Inflammatory macrophage (primary cell): ENCODE measurements around the gene PTGFR.

Experiments used
- DNase-seq, 2 donors: peaks; one replicate each; pipeline ENCODE4 v3.0.0-alpha.2; 2020 to 2022

The PTGFR gene

DNA sequence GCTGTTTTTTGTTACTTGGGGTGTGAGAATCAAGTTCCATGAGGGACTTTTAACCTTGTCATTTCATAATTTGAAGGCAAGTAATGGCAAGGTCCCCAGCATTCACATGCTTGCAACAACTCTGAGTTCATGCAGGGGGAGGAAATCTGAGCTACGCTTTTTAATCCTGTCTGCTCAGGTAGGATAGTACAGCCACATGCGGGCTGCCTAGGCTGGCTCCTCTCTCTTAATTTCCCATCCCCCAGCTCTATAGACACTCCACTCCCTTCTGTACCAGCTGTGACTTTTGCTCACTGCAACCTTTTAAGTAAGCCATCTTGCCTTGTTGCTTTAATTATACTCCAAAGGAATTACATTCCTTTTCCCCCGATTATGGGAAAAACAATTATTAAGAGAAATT is 30.1 kb downstream of the PTGFR start:
- DNase-seq: no peak

DNA sequence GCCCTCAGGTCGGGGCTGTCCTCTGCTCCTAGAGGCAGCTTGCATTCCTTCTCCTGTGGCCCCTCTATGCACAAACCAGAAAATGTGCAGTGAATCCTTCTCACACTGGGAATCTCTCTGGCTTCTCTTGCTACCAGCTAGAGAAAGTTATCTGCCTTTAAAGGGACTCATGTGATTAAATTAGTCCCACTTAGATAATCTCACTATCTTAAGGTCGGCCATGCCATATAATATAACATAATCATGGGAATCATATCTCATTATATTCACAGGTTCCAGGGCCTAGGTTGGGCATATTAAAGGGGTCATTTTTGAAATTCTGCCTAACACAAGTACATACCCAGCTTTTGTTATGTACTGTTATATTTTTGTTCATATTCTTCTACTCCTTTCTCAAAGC is 31.4 kb downstream of the PTGFR start:
- DNase-seq: no peak

DNA sequence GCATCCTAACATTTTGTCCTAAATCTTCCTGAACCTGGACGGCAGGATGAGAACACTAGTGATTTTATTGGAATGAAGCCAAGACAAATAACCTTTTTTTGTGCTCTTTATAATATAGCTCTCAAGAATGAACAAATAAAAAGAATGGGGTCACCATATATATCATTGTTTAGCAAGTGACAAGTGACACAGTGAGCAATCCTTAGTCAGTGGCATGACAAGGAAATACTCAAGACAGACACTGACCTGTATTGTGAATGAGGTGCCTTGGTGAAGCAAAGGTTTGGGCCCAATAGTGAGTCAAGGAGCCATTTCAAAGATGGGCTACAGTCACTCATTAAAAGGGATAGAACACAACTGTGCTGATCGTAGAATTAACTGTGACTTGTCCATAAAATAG is 35.7 kb downstream of the PTGFR start:
- no peak for DNase-seq

DNA sequence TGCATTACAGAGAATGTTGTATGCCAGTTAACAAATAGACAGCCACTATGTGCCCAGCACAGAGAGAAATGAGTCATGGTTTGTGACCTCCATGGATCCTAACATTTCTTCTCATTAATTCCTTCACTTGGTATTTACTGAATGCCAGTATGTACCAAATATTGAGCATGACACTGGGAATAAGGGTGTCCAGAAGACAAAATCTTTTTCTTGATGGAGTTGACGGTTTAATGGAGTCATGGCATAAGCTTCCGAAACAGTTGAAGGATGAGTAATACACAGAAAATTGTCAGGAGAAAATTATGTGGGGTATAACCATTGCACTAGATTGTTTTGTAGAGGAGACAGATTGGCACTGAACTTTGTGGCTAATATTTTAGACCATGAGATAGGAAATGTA is 36.9 kb downstream of the PTGFR start:
- DNase-seq: no peak

DNA sequence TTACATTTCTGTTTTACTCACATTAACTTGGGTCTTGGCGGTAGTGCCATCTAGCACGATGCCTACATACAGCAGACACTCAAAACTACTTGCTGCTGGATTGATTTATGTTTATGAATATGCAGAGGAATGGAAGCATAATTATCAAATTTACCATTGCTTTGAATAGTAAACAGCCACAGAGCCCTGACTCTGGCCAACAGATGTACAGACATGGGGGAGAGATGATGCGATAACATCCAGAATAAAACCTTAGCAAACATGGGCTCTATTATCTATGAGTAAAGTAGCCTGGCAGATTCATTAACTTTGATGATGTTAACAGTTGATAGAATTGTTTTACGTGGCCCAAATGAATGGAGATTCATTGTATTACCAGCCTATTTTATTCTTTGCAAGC is 42.8 kb downstream of the PTGFR start:
- no peak for DNase-seq

DNA sequence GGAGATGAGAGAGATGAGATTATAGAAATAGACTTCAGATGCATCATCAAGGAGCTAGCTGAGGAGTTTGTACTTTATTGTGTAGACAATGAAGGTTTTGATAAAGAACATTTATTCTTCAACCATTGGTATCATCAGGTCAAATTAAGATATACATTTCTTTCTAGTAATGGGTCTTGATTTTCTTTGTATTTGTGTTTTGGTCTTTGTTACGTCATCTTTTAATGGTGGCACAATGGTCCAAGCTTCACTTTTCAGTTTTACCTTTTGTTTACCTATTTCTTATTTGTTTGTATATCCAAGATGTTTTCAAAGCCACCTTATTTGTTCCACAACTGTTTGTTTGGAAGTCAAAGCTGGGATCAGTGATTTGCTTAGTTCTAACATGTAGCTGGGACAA is 44.5 kb downstream of the PTGFR start:
- no peak for DNase-seq

DNA sequence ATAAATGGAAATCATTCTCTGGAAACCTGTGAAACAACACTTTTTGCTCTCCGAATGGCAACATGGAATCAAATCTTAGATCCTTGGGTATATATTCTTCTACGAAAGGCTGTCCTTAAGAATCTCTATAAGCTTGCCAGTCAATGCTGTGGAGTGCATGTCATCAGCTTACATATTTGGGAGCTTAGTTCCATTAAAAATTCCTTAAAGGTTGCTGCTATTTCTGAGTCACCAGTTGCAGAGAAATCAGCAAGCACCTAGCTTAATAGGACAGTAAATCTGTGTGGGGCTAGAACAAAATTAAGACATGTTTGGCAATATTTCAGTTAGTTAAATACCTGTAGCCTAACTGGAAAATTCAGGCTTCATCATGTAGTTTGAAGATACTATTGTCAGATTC is 45.7 kb downstream of the PTGFR start:
- no peak for DNase-seq

DNA sequence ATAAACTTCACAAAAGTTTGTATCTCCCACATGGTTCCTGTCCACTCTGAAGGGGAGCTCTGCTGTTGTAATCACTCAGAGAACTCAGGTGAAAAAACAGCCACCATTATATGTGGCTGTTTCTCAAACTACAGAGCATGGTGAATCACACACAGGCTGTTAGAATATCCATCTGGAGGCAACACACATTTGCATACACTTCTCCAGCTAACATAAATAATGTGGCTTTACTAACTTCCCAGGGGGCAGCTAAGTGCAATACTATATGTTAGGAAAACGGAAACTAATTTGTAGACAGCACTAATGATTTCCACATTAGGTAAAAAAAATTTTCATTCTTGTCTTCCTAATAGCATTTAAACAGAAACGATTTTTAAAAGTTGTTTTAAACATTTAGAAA is 49.3 kb downstream of the PTGFR start:
- no peak for DNase-seq

DNA sequence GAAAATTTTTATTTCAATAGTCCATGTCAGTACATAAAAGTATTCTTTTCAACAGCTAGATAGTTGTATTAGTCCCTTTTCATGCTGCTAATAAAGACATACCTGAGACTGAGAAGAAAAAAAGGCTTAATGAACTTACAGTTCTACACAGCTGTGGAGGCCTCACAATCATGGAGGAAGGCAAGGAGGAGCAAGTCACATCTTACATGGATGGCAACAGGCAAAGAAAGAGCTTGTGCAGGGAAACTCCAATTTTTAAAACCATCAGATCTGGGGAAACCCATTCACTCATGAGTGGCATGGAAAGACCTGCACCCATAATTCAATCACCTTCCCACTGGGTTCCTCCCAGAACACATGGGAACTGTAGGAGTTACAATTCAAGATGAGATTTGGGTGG is 50.7 kb downstream of the PTGFR start:
- no peak for DNase-seq

DNA sequence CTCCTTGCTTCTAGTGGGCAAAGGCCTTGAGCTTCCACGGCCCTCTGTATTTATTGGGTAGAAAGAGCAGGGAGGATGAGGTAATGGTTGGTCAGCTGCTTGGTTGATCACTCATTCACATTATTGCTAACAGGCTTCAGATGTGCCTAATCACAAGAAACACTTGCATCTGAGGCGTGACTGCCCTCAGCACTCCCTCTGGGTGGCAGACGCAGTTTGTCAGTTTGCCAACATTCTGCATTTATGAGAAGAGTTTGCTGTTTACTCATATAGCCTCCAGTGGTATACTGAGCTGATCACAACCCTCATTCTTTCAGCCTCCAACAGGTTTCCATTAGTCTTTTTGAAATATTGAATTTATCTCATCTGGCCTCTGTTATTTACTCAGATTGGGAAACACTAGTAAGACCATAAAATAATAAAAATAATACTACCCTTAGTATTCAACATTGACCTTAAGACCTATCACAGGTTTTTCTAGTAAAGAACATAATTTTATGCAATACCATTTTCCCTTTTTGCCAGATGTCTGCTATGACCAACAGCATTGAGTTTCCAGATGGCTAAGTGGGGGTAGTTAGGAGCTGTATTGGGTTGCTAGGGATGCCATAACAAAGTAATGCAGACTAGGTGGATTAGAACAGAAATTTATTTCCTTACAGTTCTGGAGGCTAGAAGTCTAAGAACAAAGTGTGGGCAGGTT is 53.3 kb downstream of the PTGFR start:
- DNase-seq: no peak

DNA sequence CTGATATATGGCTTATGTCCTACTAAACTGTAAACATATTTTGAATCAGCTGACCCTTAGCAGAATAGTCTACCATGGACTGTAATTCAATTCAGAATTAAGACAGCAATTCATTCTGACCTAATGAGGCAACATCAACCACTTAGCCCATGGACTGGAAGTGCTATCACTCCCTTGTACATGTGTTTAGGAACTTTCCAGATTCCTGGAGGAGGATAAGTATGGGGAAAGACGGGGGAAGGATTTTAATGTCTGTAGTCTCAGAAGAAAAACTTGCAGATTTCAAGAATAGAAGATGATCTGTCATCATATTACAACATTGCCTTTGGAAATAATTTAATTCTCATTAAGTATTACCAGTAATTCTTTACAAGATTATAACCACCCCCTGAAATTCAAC is 56.3 kb downstream of the PTGFR start:
- no peak for DNase-seq

DNA sequence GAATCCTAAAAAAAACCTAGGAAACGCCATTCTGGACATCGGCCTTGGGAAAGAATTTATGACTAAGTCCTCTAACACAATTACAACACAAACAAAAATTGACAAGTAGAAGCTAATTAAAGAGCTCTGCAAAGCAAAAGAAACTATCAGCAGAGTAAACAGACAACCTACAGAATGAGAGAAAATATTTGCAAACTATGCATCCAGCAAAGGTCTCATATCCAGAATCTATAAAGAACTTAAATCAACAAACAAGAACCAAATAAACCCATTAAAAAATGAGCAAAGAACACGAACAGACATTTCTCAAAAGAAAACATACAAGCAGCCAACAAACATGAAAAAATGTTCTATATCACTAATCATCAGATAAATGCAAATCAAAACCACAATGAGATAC is 58.6 kb downstream of the PTGFR start:
- no peak for DNase-seq

DNA sequence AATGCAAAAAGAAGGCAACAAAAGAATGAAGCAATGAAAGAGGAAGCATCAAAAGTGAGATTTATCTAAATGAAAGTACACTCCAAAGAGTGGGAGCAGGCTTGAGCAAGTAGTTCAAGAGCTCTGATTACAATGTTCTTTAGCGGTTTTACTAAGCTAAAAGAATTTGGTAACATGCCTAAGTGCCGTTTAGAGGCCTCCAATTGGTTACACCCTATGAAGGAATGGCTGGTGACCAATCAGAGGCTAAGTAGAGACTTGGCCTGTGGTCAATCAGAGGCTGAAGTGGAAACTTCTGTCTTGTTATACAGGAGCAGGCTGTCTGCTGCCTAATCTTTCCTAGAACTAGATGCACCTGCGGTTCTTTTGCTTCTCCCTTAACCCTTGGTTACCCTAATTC is 59.1 kb downstream of the PTGFR start:
- no peak for DNase-seq

DNA sequence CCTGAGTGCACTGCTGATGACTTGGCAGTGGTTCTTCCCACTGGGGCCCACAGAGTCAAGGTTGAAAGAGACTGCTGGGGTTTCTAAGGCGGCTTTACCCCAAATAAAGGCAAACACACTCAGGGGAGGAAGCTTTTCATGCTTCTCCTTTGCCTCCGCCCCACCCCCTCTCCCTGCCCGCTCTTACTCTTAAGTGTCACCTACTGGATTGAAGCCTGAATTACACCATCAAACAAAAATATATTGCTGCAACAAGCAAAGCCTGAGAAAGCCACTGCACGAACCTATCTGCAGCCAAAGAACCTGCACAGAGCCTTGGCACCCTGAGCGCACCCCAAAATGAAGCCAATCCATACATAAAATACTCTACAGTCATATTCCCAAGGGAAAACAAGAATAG is 63.1 kb downstream of the PTGFR start:
- no peak for DNase-seq

DNA sequence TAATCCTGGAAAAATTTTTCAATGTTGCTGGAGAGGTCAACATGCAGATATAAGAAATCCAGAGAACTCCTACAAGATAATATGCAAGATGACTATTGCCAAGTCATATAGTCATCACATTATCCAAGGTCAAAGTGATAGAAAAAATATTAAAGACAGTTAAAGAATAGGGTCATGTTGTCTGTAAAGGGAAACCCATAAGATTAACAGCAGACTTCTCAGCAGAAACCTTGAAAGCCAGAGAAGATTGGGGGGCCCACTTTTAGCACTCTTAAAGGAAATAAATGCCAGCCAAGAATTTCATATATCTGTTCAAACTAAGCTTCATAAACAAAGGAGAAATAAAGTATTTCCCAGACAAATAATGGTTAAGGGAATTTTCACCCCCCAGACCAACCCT is 64.1 kb downstream of the PTGFR start:
- DNase-seq: no peak

DNA sequence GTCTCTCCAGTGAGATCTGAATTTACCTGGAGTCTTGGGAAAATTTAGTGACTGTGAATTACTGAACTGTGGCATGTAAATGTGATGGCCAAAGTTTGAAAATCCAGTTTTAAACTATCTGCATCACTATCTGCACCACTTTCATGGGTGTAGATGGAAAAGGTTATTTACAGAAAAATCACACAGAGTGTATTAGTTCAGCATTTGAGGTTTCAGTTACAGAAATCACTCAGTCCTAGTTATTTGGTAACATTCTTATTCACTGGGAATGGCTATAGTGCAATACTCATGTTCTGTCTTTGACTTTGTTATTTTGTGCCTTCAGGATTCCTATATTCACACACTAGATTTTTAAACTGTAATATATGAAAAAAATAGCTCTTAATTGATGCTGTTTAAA is 68.9 kb downstream of the PTGFR start:
- no peak for DNase-seq

DNA sequence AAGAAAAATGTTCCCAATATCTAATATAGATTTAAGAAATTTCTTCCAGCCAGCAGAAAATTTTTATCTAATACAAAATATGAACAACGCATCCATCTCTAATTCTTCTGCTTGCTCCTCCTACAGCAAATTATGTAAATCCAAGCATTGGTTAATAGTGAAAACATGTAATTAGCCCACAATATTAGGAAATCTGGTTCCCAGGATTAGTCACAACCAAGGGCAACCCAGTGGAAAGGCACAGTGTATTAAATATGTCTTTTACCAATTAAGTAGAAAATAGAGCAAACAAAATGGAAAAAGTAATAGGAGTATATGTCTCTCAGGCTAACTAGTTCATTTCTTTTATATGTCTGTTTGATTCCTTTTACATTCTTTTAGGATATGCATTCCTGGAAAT is 70.0 kb downstream of the PTGFR start:
- no peak for DNase-seq

DNA sequence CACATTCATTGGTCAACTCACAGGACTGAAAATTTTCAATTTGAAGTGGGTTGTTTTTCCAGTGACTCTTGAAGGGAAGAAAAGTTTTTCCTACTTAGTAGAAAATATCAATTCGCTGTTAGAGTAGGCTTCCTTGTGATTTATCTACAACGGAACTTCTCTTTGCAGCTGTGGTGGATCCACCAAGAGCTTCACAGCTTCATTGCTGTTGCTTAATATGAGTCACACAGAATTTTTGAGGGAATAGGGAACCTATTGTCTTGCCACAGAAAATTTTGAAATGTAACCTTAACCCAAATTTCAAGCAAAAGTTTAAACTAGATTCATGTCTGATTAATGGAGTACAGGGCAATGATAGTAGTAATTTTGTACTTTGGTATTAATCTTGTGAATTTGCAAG is 71.1 kb downstream of the PTGFR start:
- DNase-seq: peak in 1 of 2 donors; percentile 16

DNA sequence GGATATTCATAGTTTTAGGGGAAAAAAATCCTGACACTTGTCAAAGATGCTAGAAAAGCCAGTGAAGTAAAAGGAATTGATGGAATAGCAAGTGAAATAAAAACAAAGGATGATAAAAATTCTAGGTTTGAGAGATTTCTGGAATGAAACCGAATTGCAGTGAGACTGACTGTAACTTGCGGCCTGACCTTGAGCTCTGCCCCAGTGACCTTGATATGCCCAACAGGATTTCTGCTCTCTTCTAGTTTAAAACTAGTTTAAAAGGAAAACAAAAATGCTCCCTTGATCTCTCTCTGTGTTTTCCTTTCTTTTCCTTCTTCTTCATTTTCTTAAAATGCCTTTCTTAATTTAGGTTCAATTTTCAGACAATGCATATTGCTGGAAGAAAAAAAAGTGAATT is 74.6 kb downstream of the PTGFR start:
- no peak for DNase-seq

DNA sequence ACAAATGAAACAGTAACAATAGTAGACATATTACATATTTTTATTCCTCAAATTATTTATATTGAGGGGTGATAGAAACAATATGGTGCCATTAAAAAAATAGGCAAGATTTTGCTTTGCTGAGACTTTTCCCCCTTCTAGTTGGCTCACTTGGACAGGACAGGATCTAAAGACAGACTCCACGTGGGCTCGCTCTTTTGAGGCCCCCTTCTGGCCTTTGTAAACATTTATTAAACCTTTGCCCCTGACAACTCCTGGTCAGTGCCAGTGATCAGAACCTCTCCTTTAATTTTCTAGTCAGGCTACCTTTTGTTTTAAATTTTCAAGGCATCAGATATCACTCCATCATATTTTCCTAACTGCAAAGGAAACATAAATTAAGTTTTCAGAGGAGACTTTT is 79.8 kb downstream of the PTGFR start:
- DNase-seq: no peak

DNA sequence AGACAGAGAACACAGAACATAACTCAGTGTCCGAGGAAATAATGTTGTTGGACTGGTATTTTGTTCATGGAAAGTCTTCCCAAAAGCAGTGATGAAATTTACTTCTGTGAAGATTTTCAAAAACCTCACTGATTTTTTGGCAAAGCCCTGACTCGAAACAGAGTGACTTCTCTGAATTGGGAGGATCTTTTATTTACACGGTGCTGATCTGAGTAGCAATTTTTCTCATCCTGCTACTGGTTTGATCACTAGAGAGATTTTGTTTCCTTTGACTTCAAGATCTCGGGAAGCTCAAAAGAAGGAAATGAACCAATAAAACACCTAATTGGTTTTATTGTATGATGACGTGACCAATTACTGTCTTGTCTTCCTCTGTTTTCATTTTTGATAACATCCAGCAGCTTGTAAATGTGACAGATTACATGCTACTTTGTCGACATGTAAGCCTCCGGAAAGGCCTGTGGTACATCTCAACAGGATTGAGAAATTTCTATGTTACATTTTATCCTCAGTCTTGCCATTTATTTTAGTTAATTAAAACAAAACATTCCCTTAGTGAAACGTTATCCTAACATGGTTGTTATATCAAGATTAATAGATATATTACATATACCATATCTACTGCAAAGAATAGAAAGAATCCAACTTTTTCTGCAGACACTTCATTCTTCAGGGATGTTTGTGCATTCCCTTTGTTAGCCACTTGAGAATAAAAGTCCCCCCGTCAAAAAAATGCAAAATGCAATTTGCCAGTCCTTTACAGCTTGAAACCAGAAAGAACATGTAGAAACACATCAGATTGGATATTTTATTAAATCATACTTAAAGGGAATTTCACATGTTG is 86.7 kb downstream of the PTGFR start:
- no peak for DNase-seq

DNA sequence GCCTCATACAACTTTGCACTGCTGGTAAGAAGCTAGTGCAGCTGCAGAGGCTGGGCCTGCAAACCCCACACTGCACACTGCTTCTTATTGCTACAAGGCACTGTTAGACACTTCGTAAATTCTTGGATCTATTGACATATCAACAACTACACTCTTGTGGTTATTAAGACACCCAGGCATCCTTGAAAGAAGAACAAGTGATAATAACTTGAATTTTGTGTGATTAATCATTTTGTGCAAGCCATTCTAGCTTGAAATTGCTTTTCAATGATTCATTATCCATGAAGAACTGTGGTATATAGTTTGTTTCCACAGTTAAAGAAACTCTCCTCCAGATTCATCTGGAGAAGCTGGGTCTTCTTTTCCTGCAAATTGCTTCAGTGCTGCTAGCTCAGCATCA is 95.8 kb downstream of the PTGFR start:
- no peak for DNase-seq

DNA sequence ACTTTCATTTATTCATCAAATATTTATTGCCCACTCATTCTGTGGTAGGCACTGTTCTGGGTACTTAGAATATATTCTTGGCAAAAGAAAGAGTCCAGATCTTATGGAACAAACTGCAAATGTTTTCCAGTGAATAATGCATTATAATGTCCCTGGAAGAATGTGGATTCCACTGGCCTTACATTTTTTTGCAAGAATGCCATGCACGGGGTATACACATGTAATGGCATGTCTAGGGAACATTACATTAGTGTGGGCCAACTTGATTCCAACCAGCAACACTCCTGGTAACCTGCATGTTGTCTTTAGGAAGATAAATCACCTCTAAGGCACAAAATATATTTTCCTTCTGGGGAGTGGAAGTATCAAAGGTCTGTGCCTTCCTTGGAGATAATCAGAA is 96.4 kb downstream of the PTGFR start:
- DNase-seq: no peak
